Measurements from ENCODE around the gene BICD1.

Gene BICD1

GRCh38 chr12:32402170-32402569 is 295.5 kb downstream of the BICD1 start:
- no peak for DNase-seq (ENCODE audit: low read depth)

- no peak for DNase-seq (ENCODE audit: low read depth)
Observed at GRCh38 chr12:32402946-32403345, 296.3 kb downstream of the BICD1 start.

- no peak for DNase-seq (ENCODE audit: low read depth)
Observed at GRCh38 chr12:32407795-32408194, 301.1 kb downstream of the BICD1 start.

- no peak for DNase-seq (ENCODE audit: low read depth)
Observed at GRCh38 chr12:32413412-32413811, 306.8 kb downstream of the BICD1 start.

GRCh38 chr12:32418221-32418620 is 311.6 kb downstream of the BICD1 start:
- no peak for DNase-seq (ENCODE audit: low read depth)

GRCh38 chr12:32418903-32419519 is 312.4 kb downstream of the BICD1 start:
- no peak for DNase-seq (ENCODE audit: low read depth)

GRCh38 chr12:32419520-32419960 is 312.9 kb downstream of the BICD1 start:
- no peak for DNase-seq (ENCODE audit: low read depth)

- no peak for DNase-seq (ENCODE audit: low read depth)
Observed at GRCh38 chr12:32420356-32420755, 313.7 kb downstream of the BICD1 start.

- no peak for DNase-seq (ENCODE audit: low read depth)
Observed at GRCh38 chr12:32423559-32423958, 316.9 kb downstream of the BICD1 start.

- DNase-seq (ENCODE audit: low read depth), result no peak
Observed at GRCh38 chr12:32431025-32431424, 324.4 kb downstream of the BICD1 start.

All from fibroblast of the conjunctiva (primary cell).